MM.1S (cell line): ENCODE measurements around the gene HPSE2.

Experiments used
- EZH2 ChIP-seq: fragments of 300-600 bp; sonication (generic); optimal IDR thresholded peaks from 2 replicates; pipeline ENCODE3; 2017; ENCODE audit warnings: low read depth, mild to moderate bottlenecking, antibody characterized with exemption, low read length, mixed read lengths
- EZH2phosphoT487 ChIP-seq: fragments of 300-600 bp; sonication (generic); IDR thresholded peaks from 2 replicates; pipeline ENCODE4 v1.6.1; 2018; ENCODE audit warnings: antibody characterized with exemption, low read length
- TF ChIP-seq, protein P1 (sequence below): fragments of 300-600 bp; sonication (generic); IDR thresholded peaks from 2 replicates; pipeline ENCODE4 v1.5.1; 2016; ENCODE audit warnings: antibody characterized with exemption, low read length, mixed read lengths

DNA sequence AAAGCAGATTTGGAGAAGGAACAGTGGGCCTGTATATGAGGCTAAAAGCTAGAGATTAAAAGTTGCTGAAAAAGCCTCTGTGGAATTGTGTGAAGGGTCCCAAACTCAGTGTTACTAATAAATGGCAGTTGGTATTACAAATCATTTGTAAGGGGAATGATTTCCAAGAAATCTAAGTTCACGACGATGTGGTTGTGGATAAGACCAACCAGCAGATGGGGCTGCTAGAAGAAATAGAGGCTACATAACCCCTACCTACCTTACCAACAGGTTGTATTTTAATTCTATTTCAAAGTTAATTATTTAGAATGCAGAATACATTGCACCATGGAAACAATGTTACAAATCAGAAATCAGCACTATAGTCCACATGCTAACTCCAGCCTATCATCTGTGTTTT is 377.1 kb downstream of the HPSE2 start:
- TF ChIP-seq, protein P1, sequence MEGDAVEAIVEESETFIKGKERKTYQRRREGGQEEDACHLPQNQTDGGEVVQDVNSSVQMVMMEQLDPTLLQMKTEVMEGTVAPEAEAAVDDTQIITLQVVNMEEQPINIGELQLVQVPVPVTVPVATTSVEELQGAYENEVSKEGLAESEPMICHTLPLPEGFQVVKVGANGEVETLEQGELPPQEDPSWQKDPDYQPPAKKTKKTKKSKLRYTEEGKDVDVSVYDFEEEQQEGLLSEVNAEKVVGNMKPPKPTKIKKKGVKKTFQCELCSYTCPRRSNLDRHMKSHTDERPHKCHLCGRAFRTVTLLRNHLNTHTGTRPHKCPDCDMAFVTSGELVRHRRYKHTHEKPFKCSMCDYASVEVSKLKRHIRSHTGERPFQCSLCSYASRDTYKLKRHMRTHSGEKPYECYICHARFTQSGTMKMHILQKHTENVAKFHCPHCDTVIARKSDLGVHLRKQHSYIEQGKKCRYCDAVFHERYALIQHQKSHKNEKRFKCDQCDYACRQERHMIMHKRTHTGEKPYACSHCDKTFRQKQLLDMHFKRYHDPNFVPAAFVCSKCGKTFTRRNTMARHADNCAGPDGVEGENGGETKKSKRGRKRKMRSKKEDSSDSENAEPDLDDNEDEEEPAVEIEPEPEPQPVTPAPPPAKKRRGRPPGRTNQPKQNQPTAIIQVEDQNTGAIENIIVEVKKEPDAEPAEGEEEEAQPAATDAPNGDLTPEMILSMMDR, result no peak
- TF ChIP-seq EZH2 (no peak), EZH2phosphoT487 (no peak)
